Uterus (tissue), 4 donors: Measurements from ENCODE around the gene CARTPT. TPM values are rescaled to one million over a fixed set of nuclear protein-coding genes. Genes with fewer than 3 reads are reported as not detected.

Experiments used
- DNase-seq, 2 donors: peaks; one replicate each; pipeline ENCODE4 v3.0.0-alpha.2; 2019 to 2020
- H3K27ac ChIP-seq, 2 donors: fragments of 200-600 bp; sonication (generic); 1 replicate in 1 of 2; 2 replicates in 1 of 2; pipeline ENCODE4 v1.5.1; 2016 to 2018
- H3K27me3 ChIP-seq, 2 donors: fragments of 200-600 bp; sonication (generic); one replicate each; pipeline ENCODE4 v1.5.1; 2018 to 2019; ENCODE audit warnings: control low read depth in 1 of 2
- H3K36me3 ChIP-seq, 2 donors: fragments of 200-600 bp; sonication (generic); one replicate each; pipeline ENCODE4 v1.5.1; 2019; ENCODE audit warnings: control low read depth in 1 of 2
- H3K4me1 ChIP-seq, 2 donors: fragments of 200-600 bp; sonication (generic); one replicate each; pipeline ENCODE4 v1.5.1; 2018 to 2019; ENCODE audit warnings: control low read depth in 1 of 2
- H3K4me3 ChIP-seq, 2 donors: fragments of 200-600 bp; sonication (generic); 1 replicate in 1 of 2; 2 replicates in 1 of 2; pipeline ENCODE4 v1.5.1; 2018 to 2019; ENCODE audit warnings: mild to moderate bottlenecking in 1 of 2
- H3K9me3 ChIP-seq, 2 donors: fragments of 200-600 bp; sonication (generic); one replicate each; pipeline ENCODE4 v1.5.1; 2019; ENCODE audit warnings: control low read depth in 1 of 2
- CTCF ChIP-seq, 4 experiments: fragments of 200-600 bp in 2 of 4; fragments of 450-650 bp in 2 of 4; sonication (generic) in 2 of 4; IDR thresholded peaks; one replicate each; pipeline ENCODE4 v1.5.1; 2016 to 2019; ENCODE audit warnings: antibody characterized with exemption in 4 of 4, mild to moderate bottlenecking in 2 of 4, moderate library complexity in 1 of 4
- POLR2A ChIP-seq, 2 donors: fragments of 450-650 bp; IDR thresholded peaks; one replicate each; pipeline ENCODE4 v1.6.1; 2016; ENCODE audit warnings: antibody characterized with exemption in 2 of 2, mild to moderate bottlenecking in 1 of 2, moderate library complexity in 1 of 2
- intact Hi-C: fragments of 100-400 bp; cut with DNase I; formaldehyde crosslinking; loops from one replicate; pipeline ENCODE4 v1.15.1; 2023; ENCODE audit warnings: low total_unique reads
- total RNA-seq, 4 donors: library from RNA; depleted of rRNA in 3 of 4; stranded (reverse); fragments of >200 nt in 3 of 4; gene quantifications; one replicate each; pipeline versions ENCODE4 v1.1.0 to v1.2.4, GENCODE V29; 2014 to 2023
- donor health status: DM: yes; HTN: yes; CAD: no.

Gene CARTPT
- total RNA-seq, 4 donors from 2014 or later = not detected

- no peaks in the 10 kb centered on the region for H3K9me3 ChIP-seq
These were observed 51.3 kb downstream of the CARTPT start for GRCh38 chr5:71770381-71770780.

More at GRCh38 chr5:71770381-71770780, 51.3 kb downstream of the CARTPT start:
- H3K4me1 ChIP-seq = no peaks in the 10 kb centered on the region
- TF ChIP-seq CTCF (IDR thresholded peaks at IDR 0.05) (no peak), POLR2A (IDR thresholded peaks at IDR 0.05) (no peak)
- no peak overlapping the region for H3K27ac ChIP-seq
- no peak for DNase-seq
- no peaks in the 10 kb centered on the region for H3K36me3 ChIP-seq
- no peaks in the 10 kb centered on the region for H3K27me3 ChIP-seq
- intact Hi-C loops = no loop called here
- no peak overlapping the region for H3K4me3 ChIP-seq

Other genes starting within 250 kb of the CARTPT start
- 10 to 100 TPM; 19.4 to 40.6 (median 30.4) TPM for gene MCCC2, start 131.9 kb upstream of the CARTPT start, total RNA-seq